A549 (cell line): ENCODE results near the gene BCL2L1. TPM values are rescaled to one million over a fixed set of nuclear protein-coding genes. Genes with fewer than 3 reads are reported as not detected.

Source experiments
- BHLHE40 ChIP-seq: IDR thresholded peaks from 2 replicates; pipeline ENCODE4 v1.6.1; 2012; ENCODE audit warnings: low read depth, low read length, inconsistent platforms
- CBX8 ChIP-seq: fragments of 200-600 bp; sonication (generic); IDR thresholded peaks from 2 replicates; pipeline ENCODE4 v1.6.1; 2016
- CEBPB ChIP-seq, 2 experiments: fragments of >200 bp in 1 of 2; sonication (Bioruptor Twin) in 1 of 2; formaldehyde crosslinking in 1 of 2; IDR thresholded peaks; 2 replicates each; pipeline ENCODE4 v1.6.1; 2012 to 2016
- E2F6 ChIP-seq: IDR thresholded peaks from 2 replicates; pipeline ENCODE4 v1.6.1; 2012; ENCODE audit warnings: low read depth, borderline replicate concordance
- EHMT2 ChIP-seq: fragments of 200-600 bp; sonication (generic); IDR thresholded peaks from 2 replicates; pipeline ENCODE4 v1.6.1; 2016; ENCODE audit warnings: antibody characterized with exemption, low read depth, mild to moderate bottlenecking, moderate library complexity
- ELK1 ChIP-seq: fragments of 150-350 bp; IDR thresholded peaks from 2 replicates; pipeline ENCODE4 v1.6.1; 2014; ENCODE audit warnings: low read depth, mild to moderate bottlenecking, low read length
- FOSB ChIP-seq: fragments of 250-450 bp; sonication (Bioruptor Pico); IDR thresholded peaks from 2 replicates; pipeline ENCODE4 v1.5.0; 2020; ENCODE audit warnings: mild to moderate bottlenecking, moderate library complexity
- FOXS1 ChIP-seq: fragments of 250-450 bp; sonication (Bioruptor Pico); IDR thresholded peaks from 2 replicates; pipeline ENCODE4 v1.5.0; 2020; ENCODE audit warnings: mild to moderate bottlenecking, moderate library complexity
- HEYL ChIP-seq: fragments of 250-450 bp; sonication (Bioruptor Pico); IDR thresholded peaks from 2 replicates; pipeline ENCODE4 v1.8.0; 2021; ENCODE audit warnings: mild to moderate bottlenecking, moderate library complexity
- HOXA7 ChIP-seq: fragments of 250-450 bp; sonication (Bioruptor Pico); IDR thresholded peaks from 2 replicates; pipeline ENCODE4 v1.5.0; 2020; ENCODE audit warnings: mild to moderate bottlenecking, moderate library complexity
- JUNB ChIP-seq: fragments of >200 bp; sonication (Bioruptor Twin); formaldehyde crosslinking; IDR thresholded peaks from 2 replicates; pipeline ENCODE4 v1.6.1; 2016
- KDM1A ChIP-seq: fragments of 200-600 bp; sonication (generic); IDR thresholded peaks from 2 replicates; pipeline ENCODE4 v1.6.1; 2016; ENCODE audit warnings: low read depth, mild to moderate bottlenecking
- KDM5A ChIP-seq: fragments of 200-600 bp; sonication (generic); IDR thresholded peaks from 2 replicates; pipeline ENCODE4 v1.6.1; 2016; ENCODE audit warnings: antibody characterized with exemption, mild to moderate bottlenecking
- MAFK ChIP-seq: fragments of 450-650 bp; IDR thresholded peaks from 2 replicates; pipeline ENCODE4 v1.6.1; 2014; ENCODE audit not compliant: partially characterized antibody
- NFE2L2 ChIP-seq: fragments of 150-350 bp; conservative IDR thresholded peaks from 2 replicates; pipeline ENCODE4 v1.6.1; 2014; ENCODE audit warnings: low read length
- NPAS2 ChIP-seq: fragments of 250-450 bp; sonication (Bioruptor Pico); IDR thresholded peaks from 2 replicates; pipeline ENCODE4 v1.8.0; 2022; ENCODE audit warnings: mild to moderate bottlenecking, moderate library complexity, borderline replicate concordance
- NR3C1 ChIP-seq: fragments of >200 bp; sonication (Bioruptor Twin); formaldehyde crosslinking; IDR thresholded peaks from 3 replicates; pipeline ENCODE4 v1.6.1; 2017
- PBX3 ChIP-seq: IDR thresholded peaks from 2 replicates; pipeline ENCODE4 v1.6.1; 2012
- PHF8 ChIP-seq: fragments of 200-600 bp; sonication (generic); IDR thresholded peaks from 2 replicates; pipeline ENCODE4 v1.6.1; 2016; ENCODE audit warnings: low read depth, mild to moderate bottlenecking, antibody characterized with exemption, moderate library complexity, borderline replicate concordance
- POLR2A ChIP-seq: IDR thresholded peaks from 2 replicates; pipeline ENCODE4 v1.6.1; 2012; ENCODE audit warnings: mild to moderate bottlenecking, low read length
- POLR2AphosphoS2 ChIP-seq: conservative IDR thresholded peaks from 2 replicates; pipeline ENCODE4 v1.6.1; 2012; ENCODE audit warnings: low read length, improper control_type of control experiment, inconsistent platforms
- RAD21 ChIP-seq, 2 experiments: fragments of >200 bp in 1 of 2; sonication (Bioruptor Twin) in 1 of 2; formaldehyde crosslinking in 1 of 2; IDR thresholded peaks in 1 of 2; conservative IDR thresholded peaks in 1 of 2; 2 replicates in 1 of 2; 3 replicates in 1 of 2; pipeline ENCODE4 v1.6.1; 2012 to 2018; ENCODE audit warnings: inconsistent platforms in 1 of 2
- RARB ChIP-seq: fragments of 250-450 bp; sonication (Bioruptor Pico); IDR thresholded peaks from 2 replicates; pipeline ENCODE4 v1.8.0; 2021; ENCODE audit warnings: mild to moderate bottlenecking, moderate library complexity
- REST ChIP-seq: fragments of 200-600 bp; sonication (generic); IDR thresholded peaks from 2 replicates; pipeline ENCODE4 v1.6.1; 2016; ENCODE audit warnings: antibody characterized with exemption, mild to moderate bottlenecking, moderate library complexity
- RFX5 ChIP-seq: fragments of 450-650 bp; IDR thresholded peaks from 2 replicates; pipeline ENCODE4 v1.7.1; 2014; ENCODE audit warnings: antibody characterized with exemption, mild to moderate bottlenecking, moderate library complexity
- RNF2 ChIP-seq: fragments of 200-600 bp; sonication (generic); IDR thresholded peaks from 2 replicates; pipeline ENCODE4 v1.6.1; 2016; ENCODE audit warnings: low read depth, mild to moderate bottlenecking, antibody characterized with exemption, moderate library complexity, borderline replicate concordance
- SMC3 ChIP-seq: fragments of >200 bp; sonication (Bioruptor Twin); formaldehyde crosslinking; IDR thresholded peaks from 3 replicates; pipeline ENCODE4 v1.6.1; 2018; ENCODE audit warnings: inconsistent platforms
- SREBF2 ChIP-seq: fragments of 450-650 bp; IDR thresholded peaks from 2 replicates; pipeline ENCODE4 v1.6.1; 2014; ENCODE audit warnings: mild to moderate bottlenecking, moderate library complexity
- TP53 ChIP-seq: fragments of 250-450 bp; sonication (Bioruptor Pico); IDR thresholded peaks from 2 replicates; pipeline ENCODE4 v1.5.0; 2021; ENCODE audit warnings: mild to moderate bottlenecking, moderate library complexity
- USF2 ChIP-seq: fragments of 450-650 bp; IDR thresholded peaks from 2 replicates; pipeline ENCODE4 v1.6.1; 2014; ENCODE audit warnings: antibody characterized with exemption
- ZNF302 ChIP-seq: fragments of 250-450 bp; sonication (Bioruptor Pico); IDR thresholded peaks from 2 replicates; pipeline ENCODE4 v1.9.0; 2021; ENCODE audit warnings: inconsistent platforms, mild to moderate bottlenecking, moderate library complexity
- polyA plus RNA-seq, 4 experiments: library from polyadenylated mRNA; depleted of rRNA in 3 of 4; stranded (reverse); fragments of >200 nt; fragmentation: RNase III in 1 of 4; extraction: RNeasy Plus Mini Kit Qiagen cat#74134 plus additional on column Dnase treatment in 1 of 4; gene quantifications; 2 replicates in 3 of 4; 3 replicates in 1 of 4; pipeline ENCODE4 v1.2.3, GENCODE V29; 2011 to 2017
- TF ChIP-seq, protein P1 (sequence below): fragments of >200 bp; sonication (Bioruptor Twin); formaldehyde crosslinking; IDR thresholded peaks from 2 replicates; pipeline ENCODE4 v1.6.1; 2016
- TF ChIP-seq, protein P2 (sequence below): fragments of 250-450 bp; sonication (Bioruptor Pico); IDR thresholded peaks from 2 replicates; pipeline ENCODE4 v1.5.0; 2020; ENCODE audit warnings: low read depth, mild to moderate bottlenecking, moderate library complexity

BCL2L1 gene
- polyA plus RNA-seq, 2 of the 4 experiments (the other 2 are of a cell fraction) = 154 to 178 TPM

GRCh38 chr20:31698803-31699718 is 23.6 kb downstream of the BCL2L1 start (continued):
- TF ChIP-seq PBX3 (peak; percentile 67; the same call in 1 of the 2 replicates), CBX8 (no peak), BHLHE40 (no peak), EHMT2 (no peak), JUNB (peak; percentile 41; the same call in 1 of the 2 replicates), NPAS2 (no peak), PHF8 (no peak), POLR2AphosphoS2 (no peak), KDM1A (no peak), RNF2 (no peak), NR3C1 (no peak), SREBF2 (no peak), MAFK (peak; percentile 64), SMC3 (0 out of 3 replicates have a peak, but pooled peaks have one; percentile 11), CEBPB (IDR thresholded peaks at IDR 0.05) (peak in 1 of 2 experiments; percentile 21; a peak in 1 of 4 replicates), HOXA7 (no peak), TP53 (CRISPR knock-in tag) (no peak), HEYL (CRISPR knock-in tag) (peak; percentile 35), ZNF302 (CRISPR knock-in tag) (0 out of 2 replicates have a peak, but pooled peaks have one; percentile 6), POLR2A (no peak), REST (no peak), RAD21 (conservative IDR thresholded peaks at IDR 0.05 in 1 of 2, IDR thresholded peaks at IDR 0.05 in 1 of 2) (no peak), FOSB (CRISPR knock-in tag) (no peak), NFE2L2 (no peak), E2F6 (no peak), RARB (CRISPR knock-in tag) (no peak), FOXS1 (CRISPR knock-in tag) (0 out of 2 replicates have a peak, but pooled peaks have one; percentile 18), RFX5 (no peak), KDM5A (no peak), USF2 (no peak; the same call in 1 of the 2 replicates), ELK1 (no peak)
- TF ChIP-seq, protein P1, sequence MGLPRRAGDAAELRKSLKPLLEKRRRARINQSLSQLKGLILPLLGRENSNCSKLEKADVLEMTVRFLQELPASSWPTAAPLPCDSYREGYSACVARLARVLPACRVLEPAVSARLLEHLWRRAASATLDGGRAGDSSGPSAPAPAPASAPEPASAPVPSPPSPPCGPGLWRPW = no peak
- TF ChIP-seq, protein P2, sequence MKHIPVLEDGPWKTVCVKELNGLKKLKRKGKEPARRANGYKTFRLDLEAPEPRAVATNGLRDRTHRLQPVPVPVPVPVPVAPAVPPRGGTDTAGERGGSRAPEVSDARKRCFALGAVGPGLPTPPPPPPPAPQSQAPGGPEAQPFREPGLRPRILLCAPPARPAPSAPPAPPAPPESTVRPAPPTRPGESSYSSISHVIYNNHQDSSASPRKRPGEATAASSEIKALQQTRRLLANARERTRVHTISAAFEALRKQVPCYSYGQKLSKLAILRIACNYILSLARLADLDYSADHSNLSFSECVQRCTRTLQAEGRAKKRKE (CRISPR knock-in tag) = peak; percentile 19; the same call in 1 of the 2 replicates
